ENCODE results near the gene MICAL3.

- no peak for TF ChIP-seq CTCF (IDR thresholded peaks at IDR 0.05)
- no peak for TF ChIP-seq POLR2A (IDR thresholded peaks at IDR 0.05)
Measured at GRCh38 chr22:17980638-17981051, 43.7 kb downstream of the MICAL3 start.
